Spleen (tissue), 11 donors: ENCODE results near the gene DIP2C. TPM values are rescaled to one million over a fixed set of nuclear protein-coding genes. Genes with fewer than 3 reads are reported as not detected.
"Not testable (repeated sequence)": the region's sequence is repeated elsewhere in the genome, so short reads cannot be mapped to it uniquely, and the experiment has no call there.

ENCODE experiments used
- DNase-seq: peaks from one replicate; pipeline ENCODE4 v3.0.0-alpha.2; 2020
- H3K27ac ChIP-seq, 8 donors: fragments of 200-600 bp; sonication (generic) in 7 of 8; 1 replicate in 4 of 8; 2 replicates in 4 of 8; pipeline versions ENCODE4 v1.5.0 to v1.8.0; 2016 to 2021; ENCODE audit warnings: inconsistent platforms in 4 of 8, mild to moderate bottlenecking in 4 of 8, moderate library complexity in 1 of 8
- H3K27me3 ChIP-seq, 7 donors: fragments of 200-600 bp; sonication (generic) in 6 of 7; replicated peaks in 1 of 7; 1 replicate in 4 of 7; 2 replicates in 3 of 7; pipeline versions ENCODE4 v1.5.0 to v1.8.0; 2016 to 2021; ENCODE audit warnings: inconsistent platforms in 3 of 7, mild to moderate bottlenecking in 1 of 7
- H3K36me3 ChIP-seq, 6 donors: fragments of 200-600 bp; sonication (generic) in 5 of 6; 1 replicate in 4 of 6; 2 replicates in 2 of 6; pipeline versions ENCODE4 v1.5.0 to v1.8.0; 2016 to 2021; ENCODE audit warnings: inconsistent platforms in 2 of 6
- H3K4me1 ChIP-seq, 6 donors: fragments of 200-600 bp; sonication (generic) in 5 of 6; 1 replicate in 3 of 6; 2 replicates in 3 of 6; pipeline versions ENCODE4 v1.5.0 to v1.8.0; 2016 to 2021; ENCODE audit warnings: inconsistent platforms in 3 of 6
- H3K4me3 ChIP-seq, 8 donors: fragments of 200-600 bp; sonication (generic) in 7 of 8; 1 replicate in 4 of 8; 2 replicates in 4 of 8; pipeline versions ENCODE4 v1.5.0 to v1.8.0; 2016 to 2021; ENCODE audit warnings: inconsistent platforms in 4 of 8, mild to moderate bottlenecking in 4 of 8, moderate library complexity in 2 of 8
- H3K9me3 ChIP-seq, 8 donors: fragments of 200-600 bp; sonication (generic) in 7 of 8; 1 replicate in 4 of 8; 2 replicates in 4 of 8; pipeline versions ENCODE4 v1.5.0 to v1.8.0; 2016 to 2021; ENCODE audit warnings: inconsistent platforms in 4 of 8
- POLR2A ChIP-seq, 3 donors: fragments of 450-650 bp; IDR thresholded peaks; one replicate each; pipeline ENCODE4 v1.5.1; 2017; ENCODE audit warnings: antibody characterized with exemption in 3 of 3, mild to moderate bottlenecking in 1 of 3
- POLR2AphosphoS5 ChIP-seq, 3 donors: sonication (generic); formaldehyde crosslinking; IDR thresholded peaks; one replicate each; pipeline ENCODE4 v1.5.1; 2017; ENCODE audit warnings: antibody characterized with exemption in 3 of 3
- WGBS, 5 donors: extraction: QIAGEN DNeasy Blood & Tissue Kit in 3 of 5; methylation state at CpG; one replicate each; pipeline versions ENCODE4 v1.1.5 to v1.1.7; 2013 to 2018; 5-methylcytosine and 5-hydroxymethylcytosine counted together
- intact Hi-C: fragments of 100-400 bp; cut with DNase I; formaldehyde crosslinking; loops from one replicate; pipeline ENCODE4 v1.15.0; 2023; ENCODE audit warnings: low total_unique reads
- polyA plus RNA-seq, 3 donors: library from polyadenylated mRNA; stranded (reverse); fragments of 200-250 nt; gene quantifications; one replicate each; pipeline ENCODE4 v1.2.1, GENCODE V29; 2013
- total RNA-seq, 7 donors: library from RNA; depleted of rRNA in 3 of 7; stranded (reverse); fragments of >200 nt in 3 of 7; fragmentation: NEBNext Ultra II Directional in 4 of 7; extraction: Animal tissue kit (Norgen Biotek cat#: 25700) in 4 of 7; gene quantifications; one replicate each; pipeline versions ENCODE4 v1.1.0 to v1.2.1, GENCODE V29; 2016 to 2021
- TF ChIP-seq, protein P1 (sequence below), 11 experiments: fragments of 200-600 bp in 7 of 11; fragments of 450-650 bp in 4 of 11; sonication (generic) in 4 of 11; IDR thresholded peaks in 8 of 11; conservative IDR thresholded peaks in 3 of 11; 1 replicate in 7 of 11; 2 replicates in 4 of 11; pipeline versions ENCODE4 v1.4.0 to v1.8.0; 2016 to 2021; ENCODE audit warnings: antibody characterized with exemption in 11 of 11, inconsistent platforms in 4 of 11, mild to moderate bottlenecking in 1 of 11
- donor health status: healthy with polysubstance abuse.
- donor health status: DM: no; HTN: no; CAD: no; lungs with moderate emphysema.
- donor health status: DM: no; HTN: no; CAD: no.
- donor health status: Bipolar disorder and iron deficiency.
- donor health status: healthy.
- donor health status: DM: no; HTN: no; CAD: no.
- donor health status: DM: yes; HTN: yes; CAD: no.

The DIP2C gene
- total and polyA plus RNA-seq, 10 donors: 2.2 to 13.1 (median 9.0) TPM

DNA sequence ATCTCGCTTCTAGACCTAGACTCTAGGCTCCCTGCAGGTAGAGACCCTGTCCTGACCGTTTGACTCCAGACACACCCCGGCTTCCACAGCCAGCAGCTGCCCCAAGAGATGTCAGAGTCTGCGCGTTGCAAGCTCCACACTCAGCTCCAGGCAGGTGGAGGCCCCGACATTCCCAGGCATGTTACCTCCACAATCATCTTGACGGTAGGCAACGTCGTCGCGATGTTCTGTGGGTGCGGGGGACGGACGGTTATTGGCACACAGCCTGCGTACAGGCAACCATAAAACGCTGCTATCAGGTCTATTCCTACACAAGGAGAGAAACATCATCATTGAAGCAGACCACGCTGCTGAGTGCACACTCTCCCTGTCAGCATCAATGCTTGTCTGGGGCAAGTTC, 341.0 kb downstream of the DIP2C start:
- TF ChIP-seq, protein P1, sequence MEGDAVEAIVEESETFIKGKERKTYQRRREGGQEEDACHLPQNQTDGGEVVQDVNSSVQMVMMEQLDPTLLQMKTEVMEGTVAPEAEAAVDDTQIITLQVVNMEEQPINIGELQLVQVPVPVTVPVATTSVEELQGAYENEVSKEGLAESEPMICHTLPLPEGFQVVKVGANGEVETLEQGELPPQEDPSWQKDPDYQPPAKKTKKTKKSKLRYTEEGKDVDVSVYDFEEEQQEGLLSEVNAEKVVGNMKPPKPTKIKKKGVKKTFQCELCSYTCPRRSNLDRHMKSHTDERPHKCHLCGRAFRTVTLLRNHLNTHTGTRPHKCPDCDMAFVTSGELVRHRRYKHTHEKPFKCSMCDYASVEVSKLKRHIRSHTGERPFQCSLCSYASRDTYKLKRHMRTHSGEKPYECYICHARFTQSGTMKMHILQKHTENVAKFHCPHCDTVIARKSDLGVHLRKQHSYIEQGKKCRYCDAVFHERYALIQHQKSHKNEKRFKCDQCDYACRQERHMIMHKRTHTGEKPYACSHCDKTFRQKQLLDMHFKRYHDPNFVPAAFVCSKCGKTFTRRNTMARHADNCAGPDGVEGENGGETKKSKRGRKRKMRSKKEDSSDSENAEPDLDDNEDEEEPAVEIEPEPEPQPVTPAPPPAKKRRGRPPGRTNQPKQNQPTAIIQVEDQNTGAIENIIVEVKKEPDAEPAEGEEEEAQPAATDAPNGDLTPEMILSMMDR (IDR thresholded peaks at IDR 0.05 in 8 of 11, conservative IDR thresholded peaks at IDR 0.05 in 3 of 11): no peak
- TF ChIP-seq POLR2A (IDR thresholded peaks at IDR 0.05): no peak
- TF ChIP-seq POLR2AphosphoS5 (IDR thresholded peaks at IDR 0.05): no peak
- no peaks in the 10 kb centered on the region for H3K27me3 ChIP-seq
- H3K27ac ChIP-seq: no peak overlapping the region
- peak; percentile 66 for DNase-seq
- no peaks in the 10 kb centered on the region for H3K9me3 ChIP-seq
- 92 to 97% (median 95%) methylated on average over 17 of the region's 17 CpGs for WGBS, 5 donors
- H3K36me3 ChIP-seq: peaks cover 0 to 57% (median 6%) of the 10 kb centered on the region in 6 donors
- H3K4me1 ChIP-seq: no peaks in the 10 kb centered on the region
- H3K4me3 ChIP-seq: no peak overlapping the region
- intact Hi-C loops: no loop called here

DNA sequence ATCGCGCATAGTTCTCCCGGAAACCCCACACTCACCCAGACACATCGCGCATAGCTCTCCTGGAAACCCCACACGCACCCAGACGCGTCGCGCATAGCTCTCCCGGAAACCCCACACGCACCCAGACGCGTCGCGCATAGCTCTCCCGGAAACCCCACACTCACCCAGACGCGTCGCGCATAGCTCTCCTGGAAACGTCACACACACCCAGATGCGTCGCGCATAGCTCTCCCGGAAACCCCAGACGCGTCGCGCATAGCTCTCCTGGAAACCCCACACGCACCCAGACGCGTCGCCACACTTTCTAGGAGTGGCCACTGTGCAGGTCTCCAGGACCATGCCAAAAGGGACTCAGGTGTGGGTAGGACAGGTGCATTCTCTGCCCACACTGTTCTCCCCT, 341.7 kb downstream of the DIP2C start:
- H3K4me3 ChIP-seq, H3K27me3 ChIP-seq, H3K27ac ChIP-seq, H3K9me3 ChIP-seq, H3K4me1 ChIP-seq, intact Hi-C loops: not testable (repeated sequence)
- peak; percentile 55 for DNase-seq
- H3K36me3 ChIP-seq: peaks cover 0 to 54% (median 6%) of the 10 kb centered on the region in 6 donors
- 88 to 95% (median 92%) methylated on average over 34 of the region's 34 CpGs for WGBS, 5 donors

DNA sequence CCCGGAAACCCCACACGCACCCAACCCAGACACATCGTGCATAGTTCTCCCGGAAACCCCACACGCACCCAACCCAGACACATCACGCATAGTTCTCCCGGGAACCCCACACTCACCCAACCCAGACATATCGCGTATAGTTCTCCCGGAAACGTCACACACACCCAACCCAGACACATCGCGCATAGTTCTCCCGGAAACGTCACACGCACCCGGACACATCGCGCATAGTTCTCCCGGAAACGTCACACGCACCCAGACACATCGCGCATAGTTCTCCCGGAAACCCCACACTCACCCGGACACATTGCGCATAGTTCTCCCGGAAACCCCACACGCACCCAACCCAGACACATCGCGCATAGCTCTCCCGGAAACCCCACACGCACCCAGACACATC, 342.3 kb downstream of the DIP2C start:
- H3K36me3 ChIP-seq: peaks cover 0 to 53% (median 6%) of the 10 kb centered on the region in 6 donors
- peak; percentile 53 for DNase-seq
- intact Hi-C loops, H3K4me3 ChIP-seq, H3K4me1 ChIP-seq, H3K9me3 ChIP-seq, H3K27me3 ChIP-seq, H3K27ac ChIP-seq: not testable (repeated sequence)
- 88 to 91% (median 89%) methylated on average over 29 to 33 of the region's 33 CpGs for WGBS, 5 donors

DNA sequence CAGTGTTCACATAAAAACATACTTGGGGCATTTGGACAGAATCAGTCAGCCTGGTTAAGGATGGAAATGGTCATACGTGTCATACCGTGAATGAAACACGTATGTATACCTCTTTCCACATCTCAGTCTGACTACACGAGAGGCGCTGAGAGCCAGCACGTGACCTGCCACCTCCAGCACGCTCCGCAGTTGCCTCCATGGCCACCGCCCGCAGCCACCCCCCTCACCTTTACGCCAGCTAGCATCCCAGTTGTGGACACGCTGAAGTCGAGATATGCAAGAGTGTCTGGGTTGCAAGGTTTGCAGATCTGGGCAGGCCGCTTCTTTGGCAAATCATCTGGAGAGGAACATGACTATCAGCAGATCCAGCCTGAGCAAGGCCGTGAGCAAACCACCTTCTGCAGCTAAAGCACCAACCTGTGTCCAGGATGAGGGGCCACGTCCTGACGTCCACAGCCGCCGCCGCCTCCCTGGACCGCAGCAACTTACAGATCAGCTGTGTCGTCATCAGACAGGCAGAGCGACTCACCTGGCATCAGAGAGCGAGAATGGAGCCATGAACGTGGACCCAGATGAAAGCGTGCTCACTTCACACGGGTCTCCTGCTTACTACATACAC, 344.8 kb downstream of the DIP2C start:
- no peak for TF ChIP-seq POLR2A (IDR thresholded peaks at IDR 0.05)
- TF ChIP-seq, protein P1 (IDR thresholded peaks at IDR 0.05 in 8 of 11, conservative IDR thresholded peaks at IDR 0.05 in 3 of 11): no peak
- no peak for TF ChIP-seq POLR2AphosphoS5 (IDR thresholded peaks at IDR 0.05)
- H3K27ac ChIP-seq: no peak overlapping the region
- peak; percentile 70 for DNase-seq
- intact Hi-C loops: no loop called here
- WGBS, 5 donors: 94 to 97% (median 95%) methylated on average over 27 of the region's 27 CpGs
- H3K9me3 ChIP-seq: no peaks in the 10 kb centered on the region
- H3K27me3 ChIP-seq: no peaks in the 10 kb centered on the region
- peaks cover 0 to 62% (median 3%) of the 10 kb centered on the region in 6 donors for H3K36me3 ChIP-seq
- H3K4me1 ChIP-seq: no peaks in the 10 kb centered on the region
- no peak overlapping the region for H3K4me3 ChIP-seq

DNA sequence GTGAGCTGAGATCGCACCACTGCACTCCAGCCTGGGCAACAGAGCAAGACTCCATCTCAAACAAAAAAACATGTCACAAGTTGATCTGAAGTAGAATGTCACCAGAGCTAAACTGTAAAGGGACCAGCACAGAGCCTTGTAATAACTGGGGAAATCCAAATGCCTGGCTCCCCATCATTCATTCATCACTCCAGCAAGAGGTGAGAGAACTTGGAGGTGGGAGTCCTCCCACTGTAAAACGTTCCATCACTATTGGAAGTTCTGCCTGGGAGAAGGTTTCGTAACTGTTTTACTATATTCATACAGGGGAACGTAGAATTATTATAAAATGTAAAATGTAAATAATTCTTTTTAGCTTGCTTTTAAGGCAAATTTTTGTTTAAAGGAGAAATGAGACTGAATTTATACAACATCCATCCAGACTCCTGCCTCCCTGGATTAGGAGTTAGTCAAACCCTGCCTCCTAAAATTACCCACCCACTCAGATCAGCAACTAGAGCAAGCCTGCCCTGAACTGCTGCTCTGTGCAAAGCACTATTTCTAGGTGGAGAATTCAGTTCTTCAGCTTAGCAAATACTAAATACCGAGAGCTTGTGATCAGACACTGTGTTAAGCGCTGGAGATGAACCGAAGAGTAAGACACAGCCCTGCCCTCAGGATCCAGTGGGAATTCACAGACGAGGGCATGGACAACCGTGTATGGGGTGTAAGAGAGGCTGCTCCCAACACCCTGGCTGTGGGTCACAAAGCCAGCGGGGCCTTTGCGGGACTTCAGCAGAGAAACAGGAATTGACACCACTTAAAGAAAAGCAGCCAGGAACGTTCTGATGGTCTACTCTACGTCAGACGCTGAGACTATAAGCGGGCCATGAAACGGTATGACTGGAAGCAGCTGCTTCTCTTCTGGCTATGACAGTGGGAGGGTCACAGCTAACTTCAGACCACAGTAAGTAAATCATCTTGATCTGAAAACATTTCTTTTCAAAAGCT, 345.9 kb downstream of the DIP2C start:
- peak; percentile 45 for DNase-seq
- no peaks in the 10 kb centered on the region for H3K27me3 ChIP-seq
- peaks cover 0 to 60% (median 2%) of the 10 kb centered on the region in 6 donors for H3K36me3 ChIP-seq
- 85 to 90% (median 87%) methylated on average over 16 of the region's 16 CpGs for WGBS, 5 donors
- no peak for TF ChIP-seq POLR2A (IDR thresholded peaks at IDR 0.05)
- TF ChIP-seq, protein P1 (IDR thresholded peaks at IDR 0.05 in 8 of 11, conservative IDR thresholded peaks at IDR 0.05 in 3 of 11): no peak
- no peak for TF ChIP-seq POLR2AphosphoS5 (IDR thresholded peaks at IDR 0.05)
- no peaks in the 10 kb centered on the region for H3K9me3 ChIP-seq
- no peaks in the 10 kb centered on the region for H3K4me1 ChIP-seq
- intact Hi-C loops: no loop called here
- no peak overlapping the region for H3K4me3 ChIP-seq
- H3K27ac ChIP-seq: no peak overlapping the region
